HG03039 (cell line): ENCODE measurements around the gene COBL.

Experiments
- ATAC-seq: cut with Tn5 transposase; IDR thresholded peaks from one replicate; pipeline ENCODE4 v1.9.1; 2021; ENCODE audit warnings: mild to moderate bottlenecking, moderate library complexity; ENCODE audit not compliant: unreplicated experiment

COBL gene

GRCh38 chr7:51307651-51308210, 8.9 kb downstream of the COBL start:
- ATAC-seq = no peak

GRCh38 chr7:51306761-51307160, 9.8 kb downstream of the COBL start:
- no peak for ATAC-seq

GRCh38 chr7:51304729-51305128, 11.9 kb downstream of the COBL start:
- ATAC-seq = no peak

- no peak for ATAC-seq
Measured at GRCh38 chr7:51303142-51303525, 13.5 kb downstream of the COBL start.

- no peak for ATAC-seq
Measured at GRCh38 chr7:51301806-51302205, 14.8 kb downstream of the COBL start.

- no peak for ATAC-seq
Measured at GRCh38 chr7:51300762-51301674, 15.6 kb downstream of the COBL start.

GRCh38 chr7:51299391-51300133, 17.0 kb downstream of the COBL start:
- ATAC-seq = no peak

GRCh38 chr7:51298912-51299311, 17.7 kb downstream of the COBL start:
- no peak for ATAC-seq

GRCh38 chr7:51297986-51298385, 18.6 kb downstream of the COBL start:
- ATAC-seq = no peak

- no peak for ATAC-seq
Measured at GRCh38 chr7:51295440-51296245, 21.0 kb downstream of the COBL start.

GRCh38 chr7:51292596-51292995, 24.0 kb downstream of the COBL start:
- no peak for ATAC-seq

GRCh38 chr7:51290702-51291540, 25.7 kb downstream of the COBL start:
- ATAC-seq = no peak

- ATAC-seq = no peak
Measured at GRCh38 chr7:51290304-51290637, 26.3 kb downstream of the COBL start.

- no peak for ATAC-seq
Measured at GRCh38 chr7:51289623-51290303, 26.8 kb downstream of the COBL start.

- no peak for ATAC-seq
Measured at GRCh38 chr7:51288896-51289622, 27.6 kb downstream of the COBL start.

GRCh38 chr7:51286401-51286800, 30.2 kb downstream of the COBL start:
- no peak for ATAC-seq

GRCh38 chr7:51280156-51280555, 36.5 kb downstream of the COBL start:
- no peak for ATAC-seq

GRCh38 chr7:51279391-51280023, 37.1 kb downstream of the COBL start:
- no peak for ATAC-seq
